Measurements from ENCODE around the gene PDPN.

PDPN gene

DNA sequence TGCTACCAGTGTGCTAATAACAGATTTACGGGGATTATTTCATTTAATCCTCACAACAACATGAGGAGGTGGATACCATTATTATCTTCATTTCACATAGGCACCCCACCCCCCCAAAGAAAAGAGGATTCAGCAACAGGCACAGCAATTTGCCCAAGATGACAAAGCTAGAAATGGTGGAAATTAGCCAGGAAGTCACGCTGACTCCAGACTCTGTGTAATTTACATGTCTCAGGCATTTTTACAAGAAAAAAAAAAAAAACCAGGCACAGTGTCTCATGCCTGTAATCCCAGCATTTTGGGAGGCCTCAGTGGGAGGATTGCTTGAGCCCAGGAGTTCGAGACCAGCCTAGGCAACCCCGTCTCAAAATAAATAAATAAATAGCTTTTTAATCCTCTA is 78.9 kb downstream of the PDPN start:
- Histone ChIP-seq H3K27ac (ENCODE audit: low read depth, low read length) (peak overlapping the region; percentile 17), H3K9ac (ENCODE audit: low read length in 5 of 5) (no peak overlapping the region), H3K27me3 (ENCODE audit: control insufficient read depth in 5 of 5, insufficient read depth in 4 of 5, low read length in 5 of 5) (no peaks in the 10 kb centered on the region), H3K36me3 (ENCODE audit: control insufficient read depth in 5 of 5, insufficient read depth in 5 of 5, low read length in 5 of 5) (no peaks in the 10 kb centered on the region), H3K9me3 (ENCODE audit: control insufficient read depth in 5 of 5, low read length in 5 of 5) (peaks cover 0 to 5% (median 3%) of the 10 kb centered on the region in 5 donors), H3K4me3 (ENCODE audit: low read depth in 1 of 5, low read length in 5 of 5) (no peak overlapping the region), H3K4me1 (ENCODE audit: control insufficient read depth in 5 of 5, insufficient read depth in 5 of 5, low read length in 5 of 5) (peaks cover 0 to 28% (median 16%) of the 10 kb centered on the region in 5 donors)

DNA sequence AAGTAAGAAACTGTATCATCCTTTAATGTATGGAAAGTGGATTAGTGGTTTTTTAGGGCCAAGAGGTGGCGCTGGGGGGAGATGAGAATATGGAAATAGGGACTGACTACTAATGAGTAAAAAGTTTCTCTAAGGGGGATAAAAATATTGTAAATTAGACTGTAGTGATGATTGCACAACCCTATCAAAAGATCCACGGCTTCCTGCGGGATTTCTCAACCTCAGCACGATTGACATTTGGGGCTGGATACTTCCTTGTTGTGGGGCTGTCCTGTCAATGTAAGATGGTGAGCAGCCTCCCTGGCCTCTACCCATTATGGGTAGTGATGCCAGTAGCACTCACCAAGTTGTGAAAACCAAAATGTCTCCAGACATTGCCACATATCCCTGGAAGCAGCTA is 80.3 kb downstream of the PDPN start:
- peaks cover 0 to 5% (median 3%) of the 10 kb centered on the region in 5 donors for H3K9me3 ChIP-seq (ENCODE audit: control insufficient read depth in 5 of 5, low read length in 5 of 5)
- H3K4me1 ChIP-seq (ENCODE audit: control insufficient read depth in 5 of 5, insufficient read depth in 5 of 5, low read length in 5 of 5) = peaks cover 0 to 28% (median 16%) of the 10 kb centered on the region in 5 donors

DNA sequence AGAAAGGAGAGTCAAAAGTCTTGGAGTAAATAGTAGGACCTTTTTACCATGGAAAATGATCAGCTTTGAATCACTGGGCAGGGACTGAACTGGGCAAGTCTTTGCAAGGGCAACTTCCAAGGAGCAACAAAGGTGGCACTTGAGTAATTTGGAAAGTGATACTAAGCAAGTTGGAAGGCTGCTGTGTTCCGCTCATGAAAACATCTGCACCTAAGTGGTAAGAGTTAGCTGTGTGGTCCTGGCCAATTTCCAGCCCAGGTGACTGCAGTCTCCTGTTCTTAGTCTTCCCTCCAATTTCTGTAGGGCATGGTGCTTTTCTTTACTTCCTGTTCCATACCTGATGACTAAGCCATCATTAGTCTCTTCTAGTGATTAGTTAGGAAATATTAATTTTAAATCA is 80.8 kb downstream of the PDPN start:
- Histone ChIP-seq H3K36me3 (ENCODE audit: control insufficient read depth in 5 of 5, insufficient read depth in 5 of 5, low read length in 5 of 5) (no peaks in the 10 kb centered on the region), H3K27ac (ENCODE audit: low read depth, low read length) (peak overlapping the region; percentile 37)

More for the DNA sequence above, 80.3 kb downstream of the PDPN start:
- Histone ChIP-seq H3K36me3 (ENCODE audit: control insufficient read depth in 5 of 5, insufficient read depth in 5 of 5, low read length in 5 of 5) (no peaks in the 10 kb centered on the region), H3K9ac (ENCODE audit: low read length in 5 of 5) (no peak overlapping the region), H3K27me3 (ENCODE audit: control insufficient read depth in 5 of 5, insufficient read depth in 4 of 5, low read length in 5 of 5) (no peaks in the 10 kb centered on the region), H3K4me3 (ENCODE audit: low read depth in 1 of 5, low read length in 5 of 5) (no peak overlapping the region), H3K27ac (ENCODE audit: low read depth, low read length) (peak overlapping the region; percentile 37)

DNA sequence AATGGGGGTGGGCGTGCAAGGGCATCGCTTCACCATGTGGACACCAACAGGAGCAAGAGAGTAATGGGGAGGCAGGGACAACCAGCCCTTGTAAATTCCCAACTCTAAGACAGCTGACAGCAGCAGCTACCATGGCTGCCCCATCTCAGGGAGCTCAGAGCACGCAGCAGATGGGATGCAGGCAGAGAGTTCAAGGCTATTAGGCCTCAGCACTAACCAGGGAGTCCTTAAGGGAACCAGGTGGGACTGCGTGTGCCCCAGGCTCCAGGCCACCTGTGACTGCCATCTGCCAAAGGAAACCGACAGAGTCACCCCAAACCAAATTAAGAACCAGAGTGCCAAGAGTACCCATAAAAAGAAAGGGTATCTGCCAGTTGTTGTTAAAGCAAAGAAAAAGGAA is 82.7 kb downstream of the PDPN start:
- Histone ChIP-seq H3K9me3 (ENCODE audit: control insufficient read depth in 5 of 5, low read length in 5 of 5) (no peaks in the 10 kb centered on the region), H3K36me3 (ENCODE audit: control insufficient read depth in 5 of 5, insufficient read depth in 5 of 5, low read length in 5 of 5) (no peaks in the 10 kb centered on the region), H3K4me1 (ENCODE audit: control insufficient read depth in 5 of 5, insufficient read depth in 5 of 5, low read length in 5 of 5) (peaks cover 0 to 28% (median 16%) of the 10 kb centered on the region in 5 donors), H3K9ac (ENCODE audit: low read length in 5 of 5) (no peak overlapping the region), H3K27me3 (ENCODE audit: control insufficient read depth in 5 of 5, insufficient read depth in 4 of 5, low read length in 5 of 5) (no peaks in the 10 kb centered on the region), H3K27ac (ENCODE audit: low read depth, low read length) (no peak overlapping the region), H3K4me3 (ENCODE audit: low read depth in 1 of 5, low read length in 5 of 5) (no peak overlapping the region)

More for the DNA sequence above, 80.8 kb downstream of the PDPN start:
- Histone ChIP-seq H3K4me1 (ENCODE audit: control insufficient read depth in 5 of 5, insufficient read depth in 5 of 5, low read length in 5 of 5) (peaks cover 0 to 28% (median 16%) of the 10 kb centered on the region in 5 donors), H3K9ac (ENCODE audit: low read length in 5 of 5) (no peak overlapping the region), H3K27me3 (ENCODE audit: control insufficient read depth in 5 of 5, insufficient read depth in 4 of 5, low read length in 5 of 5) (no peaks in the 10 kb centered on the region), H3K4me3 (ENCODE audit: low read depth in 1 of 5, low read length in 5 of 5) (no peak overlapping the region), H3K9me3 (ENCODE audit: control insufficient read depth in 5 of 5, low read length in 5 of 5) (peaks cover 0 to 4% (median 2%) of the 10 kb centered on the region in 5 donors)

Data from subcutaneous abdominal adipose tissue (tissue), 5 donors.